WERI-Rb-1 (cell line): ENCODE data around the gene CAMK4.

Experiments used
- DNase-seq: peaks from one replicate; pipeline ENCODE4 v3.0.0-alpha.2; 2020
- H3K27ac ChIP-seq: fragments of 250-450 bp; sonication (Bioruptor Pico); 2 replicates; pipeline ENCODE4 v1.5.1; 2020; ENCODE audit warnings: mild to moderate bottlenecking, moderate library complexity
- H3K27me3 ChIP-seq: fragments of 250-450 bp; sonication (Bioruptor Pico); 2 replicates; pipeline ENCODE4 v1.5.1; 2021; ENCODE audit warnings: mild to moderate bottlenecking, low read depth, moderate library complexity; ENCODE audit not compliant: insufficient read depth, severe bottlenecking
- H3K36me3 ChIP-seq: fragments of 250-450 bp; sonication (Bioruptor Pico); 2 replicates; pipeline ENCODE4 v1.5.1; 2020; ENCODE audit warnings: mild to moderate bottlenecking, moderate library complexity
- H3K4me3 ChIP-seq: 2 replicates; pipeline ENCODE4 v1.5.1; 2011; ENCODE audit warnings: low read depth, mild to moderate bottlenecking, control low read depth, low read length
- H3K9me3 ChIP-seq: fragments of 250-450 bp; sonication (Bioruptor Pico); 2 replicates; pipeline ENCODE4 v1.5.1; 2021; ENCODE audit warnings: mild to moderate bottlenecking, moderate library complexity; ENCODE audit not compliant: severe bottlenecking
- CTCF ChIP-seq: IDR thresholded peaks from 2 replicates; pipeline ENCODE4 v1.5.1; 2011; ENCODE audit warnings: low read depth, mild to moderate bottlenecking, control low read depth, inconsistent platforms, low read length

The CAMK4 gene

GRCh38 chr5:111215971-111216370, 8.2 kb upstream of the CAMK4 start:
- no peak overlapping the region for H3K4me3 ChIP-seq
- no peak for TF ChIP-seq CTCF
- H3K27ac ChIP-seq, result no peak overlapping the region
- H3K9me3 ChIP-seq, result no peaks in the 10 kb centered on the region
- no peaks in the 10 kb centered on the region for H3K36me3 ChIP-seq
- no peak for DNase-seq
- no peaks in the 10 kb centered on the region for H3K27me3 ChIP-seq

- H3K27me3 ChIP-seq, result no peaks in the 10 kb centered on the region
- no peak for TF ChIP-seq CTCF
- DNase-seq, result no peak
- H3K36me3 ChIP-seq, result no peaks in the 10 kb centered on the region
- no peak overlapping the region for H3K27ac ChIP-seq
- H3K9me3 ChIP-seq, result no peaks in the 10 kb centered on the region
- H3K4me3 ChIP-seq, result no peak overlapping the region
Observed at GRCh38 chr5:111221139-111221538, 3.0 kb upstream of the CAMK4 start.

- DNase-seq, result no peak
- no peaks in the 10 kb centered on the region for H3K36me3 ChIP-seq
- no peaks in the 10 kb centered on the region for H3K9me3 ChIP-seq
- no peak for TF ChIP-seq CTCF
- H3K27ac ChIP-seq, result peak overlapping the region; percentile 77
- H3K27me3 ChIP-seq, result no peaks in the 10 kb centered on the region
- H3K4me3 ChIP-seq, result peak overlapping the region; percentile 91
Observed at GRCh38 chr5:111223101-111223786, 940 bp upstream of the CAMK4 start.

GRCh38 chr5:111224561-111225345, 569 bp downstream of the CAMK4 start:
- Histone ChIP-seq H3K9me3 (no peaks in the 10 kb centered on the region), H3K27me3 (no peaks in the 10 kb centered on the region), H3K36me3 (no peaks in the 10 kb centered on the region), H3K4me3 (peak overlapping the region; percentile 91), H3K27ac (peak overlapping the region; percentile 77)
- TF ChIP-seq CTCF, result no peak
- DNase-seq, result no peak

GRCh38 chr5:111225926-111226325, 1.7 kb downstream of the CAMK4 start:
- H3K36me3 ChIP-seq, result no peaks in the 10 kb centered on the region
- no peak for DNase-seq
- no peak overlapping the region for H3K27ac ChIP-seq
- no peaks in the 10 kb centered on the region for H3K27me3 ChIP-seq
- no peak overlapping the region for H3K4me3 ChIP-seq
- no peak for TF ChIP-seq CTCF
- H3K9me3 ChIP-seq, result no peaks in the 10 kb centered on the region
